GM19099 (cell line): Measurements from ENCODE around the gene PTGDR.

Experiments used
- POLR2A ChIP-seq: IDR thresholded peaks from 3 replicates; pipeline ENCODE4 v1.6.1; 2011; ENCODE audit warnings: low read depth; ENCODE audit not compliant: insufficient read length; ENCODE audit errors: extremely low read depth

Gene PTGDR

DNA sequence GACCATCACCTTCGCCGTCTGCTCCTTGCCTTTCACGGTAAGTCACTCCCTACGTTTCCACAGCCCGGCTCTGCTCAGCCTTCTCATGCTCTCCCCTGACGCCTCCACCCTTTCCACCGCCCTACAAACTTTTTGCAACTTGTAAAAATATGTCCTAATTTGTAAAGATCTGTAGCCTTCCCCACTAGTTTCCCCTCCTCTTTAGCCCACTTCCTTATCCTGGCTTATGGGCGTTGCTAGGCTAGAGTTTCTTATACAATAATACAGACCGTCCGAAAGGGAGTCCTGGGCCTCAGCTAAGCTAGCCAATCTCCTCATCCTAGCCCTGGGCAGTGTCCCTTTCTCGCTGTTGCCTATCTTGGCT is 47.8 kb downstream of the PTGDR start:
- no peak for TF ChIP-seq POLR2A

DNA sequence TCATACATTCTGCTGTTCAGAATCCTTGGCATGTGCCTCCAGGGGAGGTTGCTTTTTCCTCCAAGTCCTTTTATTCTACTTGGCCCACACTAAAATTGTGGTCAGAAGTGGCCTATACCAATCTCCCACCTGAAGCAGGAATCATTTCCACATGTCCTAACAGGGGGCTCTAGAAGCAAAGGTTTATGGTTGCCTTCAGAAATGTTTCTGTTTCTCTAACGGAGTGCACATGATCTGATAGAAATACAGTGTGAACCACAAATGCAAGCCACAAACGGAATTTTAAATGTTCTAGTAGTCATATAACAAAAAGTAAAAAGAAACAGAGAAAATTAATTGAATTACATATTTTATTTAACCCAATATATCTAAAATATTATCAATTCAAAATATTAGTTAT is 50.6 kb downstream of the PTGDR start:
- no peak for TF ChIP-seq POLR2A

DNA sequence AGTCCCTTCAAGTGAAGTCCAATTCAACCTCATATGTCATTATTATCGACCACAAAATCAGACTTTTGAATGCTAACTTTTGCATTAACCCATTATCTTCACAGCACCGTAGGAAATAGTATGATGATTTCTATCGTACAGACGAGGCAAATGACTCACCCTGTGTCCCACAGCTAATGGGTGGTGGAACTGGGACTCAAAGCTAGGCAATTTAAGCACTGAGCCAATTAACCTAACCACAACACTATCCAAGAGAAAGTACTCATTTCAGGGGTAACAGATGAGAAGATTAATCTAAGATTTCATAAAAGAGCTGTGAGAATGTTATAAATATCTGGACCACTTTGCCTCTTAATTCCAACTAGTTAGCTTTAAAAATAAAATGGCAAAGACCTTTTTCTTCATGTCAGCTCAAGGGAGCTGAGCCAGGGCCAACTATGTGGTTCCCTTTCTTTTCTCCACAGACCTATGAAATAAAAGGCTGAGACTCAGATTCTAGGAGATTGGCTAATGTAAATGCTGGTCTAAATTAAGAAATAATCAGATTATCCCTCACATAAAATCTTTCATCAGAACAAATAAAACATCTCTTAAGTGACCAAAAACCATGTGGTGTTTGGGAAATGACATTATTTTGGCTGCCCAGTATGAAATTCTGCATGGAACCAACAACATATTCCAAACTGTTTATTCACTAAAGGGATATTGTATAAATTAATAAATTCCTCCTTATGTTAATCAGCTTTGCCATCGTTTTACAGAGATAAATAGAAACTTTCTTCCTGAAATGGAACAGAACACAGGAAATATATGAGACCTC is 51.5 kb downstream of the PTGDR start:
- no peak for TF ChIP-seq POLR2A

DNA sequence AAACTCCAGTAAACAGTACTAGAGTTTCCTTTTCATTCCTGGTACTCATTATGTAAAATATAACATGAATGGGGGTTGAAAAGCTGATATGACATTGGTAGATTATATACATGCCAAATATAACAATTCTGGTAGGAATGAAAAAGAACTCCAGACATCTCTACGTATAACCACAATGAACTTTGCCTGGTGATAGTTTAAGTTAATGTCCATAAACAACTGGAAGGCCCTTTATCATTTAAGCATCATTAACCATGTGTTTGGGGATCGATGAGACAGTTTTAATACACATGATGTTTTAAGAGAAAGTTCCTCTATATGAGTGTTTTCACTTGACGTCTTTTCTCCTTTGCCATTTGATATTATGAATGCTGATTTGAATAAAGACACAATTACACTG is 52.4 kb downstream of the PTGDR start:
- TF ChIP-seq POLR2A = no peak

DNA sequence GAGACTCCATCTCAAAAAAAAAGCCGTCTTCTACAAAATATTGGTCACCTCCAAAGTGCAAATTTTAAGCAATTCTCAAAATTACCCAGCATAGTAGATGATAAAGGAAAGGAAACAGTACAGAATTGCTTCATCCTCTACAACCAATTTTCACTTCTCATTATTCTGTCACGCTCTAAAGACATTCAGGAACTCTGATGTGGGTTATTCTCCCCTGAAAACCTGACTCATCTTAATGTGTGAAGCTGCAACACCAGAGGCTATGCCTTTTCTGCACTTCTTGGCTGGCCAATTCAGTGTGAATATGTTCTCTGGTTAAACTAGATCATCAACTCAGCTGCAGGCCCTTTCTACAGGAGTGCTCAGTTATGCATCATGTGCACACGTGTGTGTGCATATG is 57.6 kb downstream of the PTGDR start:
- no peak for TF ChIP-seq POLR2A

DNA sequence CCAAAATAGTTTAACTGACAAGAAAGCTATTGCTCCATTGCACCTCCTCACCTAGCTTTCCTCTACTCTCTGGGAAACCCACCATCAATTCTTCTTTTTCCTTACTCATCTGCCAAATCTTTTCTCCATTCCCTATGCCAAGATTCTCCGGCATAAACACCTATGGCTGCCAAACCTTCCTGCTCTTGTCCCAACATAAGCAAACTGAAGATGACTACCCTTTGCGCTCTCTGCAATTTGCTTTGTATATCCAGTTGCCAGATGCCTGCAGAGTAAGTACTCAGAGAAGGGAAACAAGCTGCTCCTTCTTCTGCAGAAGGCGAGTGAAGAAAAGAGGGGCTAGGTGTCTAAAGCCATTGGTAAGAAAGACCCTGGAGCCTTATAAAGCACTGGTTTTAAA is 58.1 kb downstream of the PTGDR start:
- no peak for TF ChIP-seq POLR2A
